Measurements from ENCODE around the gene ANKAR.
"Not testable (repeated sequence)": the region's sequence is repeated elsewhere in the genome, so short reads cannot be mapped to it uniquely, and the experiment has no call there.

ANKAR gene

DNA sequence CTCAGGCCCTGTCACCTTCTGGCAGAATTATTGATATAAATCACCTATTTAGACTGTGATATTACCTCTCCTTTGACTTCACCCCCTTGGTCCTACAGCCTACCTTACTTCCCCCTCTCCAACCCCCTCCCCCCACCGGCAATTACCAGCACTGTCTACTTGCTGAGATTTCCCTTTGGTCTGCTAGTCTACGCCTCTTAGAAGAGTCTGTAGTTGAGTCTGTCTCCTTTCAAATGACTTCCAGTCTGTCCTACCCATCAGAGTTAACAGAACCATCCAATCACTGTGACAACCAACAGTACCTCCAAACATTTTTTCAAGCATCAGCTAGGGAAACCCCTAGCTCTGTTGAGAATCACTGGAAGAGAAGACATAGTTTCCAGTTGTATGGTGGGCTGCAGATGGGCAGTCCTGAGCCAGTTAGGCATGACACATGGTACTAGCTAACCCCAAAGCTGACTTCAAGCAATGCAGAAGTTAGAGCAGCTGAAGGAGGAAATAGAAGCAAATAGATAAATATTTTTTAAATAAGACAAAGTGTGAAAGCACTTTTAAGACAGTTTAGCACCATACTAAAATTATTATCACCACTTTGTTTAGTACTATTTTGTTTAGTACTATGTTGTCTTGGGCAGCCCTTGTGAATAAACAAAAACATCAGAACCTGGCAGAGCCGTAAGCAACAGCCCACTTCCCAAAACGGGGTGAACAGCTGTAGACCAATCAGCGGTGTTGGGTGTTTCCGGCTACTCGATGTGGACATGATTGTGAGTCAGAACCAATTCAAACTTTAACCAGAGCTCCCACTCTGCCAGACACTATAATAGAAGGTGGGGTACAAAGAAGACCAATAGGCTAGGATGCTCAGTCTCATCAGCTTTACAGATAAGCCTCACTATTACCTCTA is 15.9 kb upstream of the ANKAR start:
- no peak for DNase-seq (ENCODE audit: low read depth)

DNA sequence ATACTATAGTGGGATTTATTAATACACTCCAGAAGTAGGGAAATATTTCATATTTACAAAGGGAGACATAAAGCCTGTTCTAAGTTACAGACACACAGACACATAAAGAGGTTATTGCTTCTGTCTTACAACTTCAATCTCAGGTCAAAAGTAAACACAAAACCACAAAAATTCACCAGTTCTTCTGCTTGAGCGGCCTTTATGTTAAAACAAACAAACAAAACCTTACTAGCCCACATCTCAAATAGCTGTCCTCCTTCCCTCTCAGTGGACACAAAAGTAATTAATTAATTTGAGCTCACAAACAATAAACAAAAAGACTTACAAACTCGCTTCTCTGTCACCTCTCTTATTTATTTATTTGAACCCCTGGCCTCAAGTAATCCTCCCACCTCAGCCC is 14.7 kb upstream of the ANKAR start:
- DNase-seq (ENCODE audit: low read depth): no peak

GRCh38 chr2:189660803-189661147 is 13.7 kb upstream of the ANKAR start:
- DNase-seq (ENCODE audit: low read depth): no peak

DNA sequence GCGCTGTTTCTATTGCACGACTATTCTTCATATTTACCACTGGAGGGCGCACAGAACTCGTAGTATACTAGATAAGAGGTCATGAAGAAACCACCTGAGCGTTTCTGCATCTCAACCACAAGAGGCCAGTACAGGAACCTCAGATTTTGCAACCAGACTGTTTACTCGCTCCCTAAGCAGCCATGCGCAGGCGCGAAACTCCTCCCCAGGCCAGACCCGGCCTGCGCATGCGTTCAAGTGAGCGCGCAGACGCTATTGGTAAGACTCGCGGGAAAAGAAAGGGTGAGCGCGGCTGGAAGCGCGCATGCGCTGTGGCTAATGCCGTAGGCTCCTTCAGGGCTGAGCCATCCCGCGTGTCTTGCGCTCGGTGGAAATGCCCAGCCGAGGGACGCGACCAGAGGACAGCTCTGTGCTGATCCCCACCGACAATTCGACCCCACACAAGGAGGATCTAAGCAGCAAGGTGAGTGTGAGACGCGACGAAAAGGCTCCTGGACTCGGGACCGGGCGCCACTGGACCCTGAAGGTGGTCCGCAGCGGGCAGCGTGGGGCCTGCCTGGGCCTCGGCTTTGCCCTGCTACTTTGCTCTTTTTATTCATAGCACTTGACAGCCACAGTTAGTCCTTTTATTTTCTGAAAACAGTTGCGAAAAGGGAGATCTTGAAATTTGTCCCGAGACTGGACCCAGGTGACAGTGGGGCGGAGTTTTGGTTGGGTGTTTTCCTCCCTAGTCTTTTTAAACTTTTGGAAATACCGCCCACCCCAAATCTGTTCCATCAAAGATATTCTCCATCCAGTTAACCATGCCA is 13.1 kb upstream of the ANKAR start, which contains the start of gene ASNSD1:
Gene ASNSD1 (plus strand): TSS at position 312 of the 809 bp plus-strand sequence. CDS start 4,674 bp downstream, outside the sequence.
- peak; percentile 99 for DNase-seq (ENCODE audit: low read depth)

DNA sequence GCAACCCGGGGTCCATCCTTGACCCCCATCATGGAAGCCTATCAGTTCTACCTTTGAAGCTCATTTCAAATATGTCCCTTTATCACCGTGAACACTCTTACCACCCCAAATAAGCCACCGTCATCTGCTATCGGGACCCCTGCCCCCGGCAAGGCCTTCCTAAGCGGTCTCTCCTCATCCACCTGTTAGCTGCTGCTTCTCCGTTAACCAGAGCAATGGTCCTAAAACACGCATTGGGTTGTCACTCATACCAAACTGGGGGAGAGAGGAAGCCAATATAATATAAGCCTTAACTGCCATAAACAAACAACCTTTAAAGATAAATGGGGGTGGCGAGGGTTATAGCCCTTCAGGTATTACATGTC is 12.5 kb upstream of the ANKAR start:
- no peak for DNase-seq (ENCODE audit: low read depth)

GRCh38 chr2:189662669-189663226 is 11.7 kb upstream of the ANKAR start:
- DNase-seq (ENCODE audit: low read depth): no peak

GRCh38 chr2:189663319-189663718 is 11.2 kb upstream of the ANKAR start:
- not testable (repeated sequence) for DNase-seq (ENCODE audit: low read depth)

DNA sequence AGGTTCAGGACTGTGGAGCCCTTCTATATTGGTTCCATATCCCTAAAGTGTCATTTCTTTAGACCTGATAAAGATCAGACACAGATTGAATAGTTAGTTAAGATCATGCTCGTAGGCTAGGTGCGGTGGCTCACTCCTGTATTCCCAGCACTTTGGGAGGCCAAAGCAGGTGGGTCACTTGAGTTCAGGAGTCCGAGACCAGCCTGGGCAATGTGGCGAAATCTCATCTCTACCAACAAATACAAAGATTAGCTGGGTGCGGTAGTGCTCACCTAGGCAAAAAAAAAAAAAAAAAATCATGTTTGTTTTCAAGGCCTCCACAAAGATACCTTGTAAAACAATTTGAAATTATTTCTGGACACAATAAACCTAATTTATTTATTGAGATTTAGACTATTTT is 4.6 kb upstream of the ANKAR start:
- DNase-seq (ENCODE audit: low read depth): no peak

GRCh38 chr2:189673661-189674373 is 653 bp upstream of the ANKAR start:
- no peak for DNase-seq (ENCODE audit: low read depth)

- DNase-seq (ENCODE audit: low read depth): no peak
Observed at GRCh38 chr2:189676471-189676870, 2.0 kb downstream of the ANKAR start.

DNA sequence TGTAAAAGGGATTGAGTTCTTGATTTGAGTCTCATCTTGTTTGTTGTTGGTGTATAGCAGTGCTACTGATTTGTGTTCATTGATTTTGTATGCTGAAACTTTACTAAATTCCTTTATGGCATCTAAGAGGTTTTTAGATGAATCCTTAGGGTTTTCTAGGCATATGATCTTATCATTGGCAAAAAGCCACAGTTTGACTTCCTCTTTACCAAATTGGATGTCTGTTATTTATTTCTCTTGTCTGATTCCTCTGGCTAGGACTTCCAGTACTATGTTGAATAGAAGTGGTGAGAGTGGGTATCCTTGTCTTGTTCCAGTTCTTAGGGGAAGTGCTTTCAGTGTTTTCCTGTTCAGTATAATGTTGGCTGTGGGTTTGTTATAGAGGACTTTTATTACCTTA is 4.8 kb downstream of the ANKAR start:
- DNase-seq (ENCODE audit: low read depth): no peak

GRCh38 chr2:189681203-189681602 is 6.7 kb downstream of the ANKAR start:
- DNase-seq (ENCODE audit: low read depth): no peak

DNA sequence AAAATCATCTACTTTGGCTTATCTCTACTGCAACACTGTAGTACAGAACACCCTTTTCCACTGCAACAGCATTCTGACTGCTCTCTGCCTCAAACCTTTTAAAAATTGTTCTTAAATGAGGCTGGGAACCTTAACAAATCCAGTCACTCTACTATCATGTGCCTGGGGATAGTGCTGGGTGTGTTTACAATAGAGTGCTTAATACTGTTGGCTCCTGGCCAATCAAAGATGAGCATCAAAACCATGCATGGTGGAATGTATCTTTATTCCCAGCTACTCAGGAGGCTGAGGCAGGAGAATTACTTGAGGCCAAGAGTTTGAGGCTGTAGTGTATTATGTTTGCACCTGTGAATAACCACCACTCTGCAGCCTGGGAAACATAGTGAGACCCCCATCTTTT is 7.4 kb downstream of the ANKAR start:
- no peak for DNase-seq (ENCODE audit: low read depth)

DNA sequence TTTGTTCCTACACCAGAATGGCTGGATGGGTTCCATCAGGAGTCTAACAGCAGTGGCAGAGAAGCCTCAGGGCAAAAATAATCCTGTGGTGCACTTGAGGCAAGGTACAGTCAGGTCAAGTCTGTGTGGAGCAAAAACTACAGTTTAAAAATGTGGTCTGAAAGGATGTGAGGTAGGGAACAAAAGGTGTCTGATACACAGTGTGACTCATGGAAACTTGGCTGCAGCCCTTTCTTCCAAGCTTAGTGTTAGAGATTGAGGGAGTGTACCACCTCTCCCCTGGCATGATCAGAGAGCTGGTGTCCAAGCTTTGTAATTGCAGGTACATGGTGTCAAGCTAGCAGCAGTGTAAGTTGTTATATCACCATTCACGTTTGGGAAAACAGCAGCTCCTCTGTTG is 8.9 kb downstream of the ANKAR start:
- no peak for DNase-seq (ENCODE audit: low read depth)

DNA sequence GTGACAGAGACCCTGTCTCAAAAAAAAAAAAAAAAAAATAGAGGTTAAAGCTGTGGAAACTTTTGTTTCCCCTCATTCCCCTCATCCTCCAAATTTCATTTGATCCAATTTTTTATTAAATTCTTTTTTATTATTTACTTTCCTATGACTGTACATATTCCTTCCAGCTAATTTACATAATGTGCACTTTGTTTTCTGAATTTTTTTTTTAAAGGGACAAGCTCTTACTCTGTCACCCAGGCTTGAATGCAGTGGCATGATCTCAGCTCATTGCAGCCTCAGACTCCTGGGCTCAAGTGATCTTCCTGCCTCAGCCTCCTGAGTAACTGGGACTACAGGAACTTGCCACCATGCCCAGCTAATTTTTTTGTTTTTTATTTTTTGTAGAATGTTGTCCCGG is 10.3 kb downstream of the ANKAR start:
- DNase-seq (ENCODE audit: low read depth): no peak

- DNase-seq (ENCODE audit: low read depth): no peak
Observed at GRCh38 chr2:189685540-189686229, 11.2 kb downstream of the ANKAR start.

- DNase-seq (ENCODE audit: low read depth): not testable (repeated sequence)
Observed at GRCh38 chr2:189687796-189688195, 13.3 kb downstream of the ANKAR start.

- no peak for DNase-seq (ENCODE audit: low read depth)
Observed at GRCh38 chr2:189696223-189696622, 21.8 kb downstream of the ANKAR start.

- DNase-seq (ENCODE audit: low read depth): peak; percentile 16
Observed at GRCh38 chr2:189698020-189698887, 23.8 kb downstream of the ANKAR start.

- DNase-seq (ENCODE audit: low read depth): no peak
Observed at GRCh38 chr2:189700681-189701080, 26.2 kb downstream of the ANKAR start.

- no peak for DNase-seq (ENCODE audit: low read depth)
Observed at GRCh38 chr2:189702071-189702470, 27.6 kb downstream of the ANKAR start.

All from HS-5 (cell line).